HG03558 (cell line): ENCODE results near the gene ATP6V0A1.
"Not testable (repeated sequence)": the region's sequence is repeated elsewhere in the genome, so short reads cannot be mapped to it uniquely, and the experiment has no call there.

ENCODE experiments used
- ATAC-seq: cut with Tn5 transposase; IDR thresholded peaks from one replicate; pipeline ENCODE4 v1.9.1; 2021; ENCODE audit warnings: moderate number of reproducible peaks; ENCODE audit not compliant: unreplicated experiment; ENCODE audit errors: extremely low read depth

The ATP6V0A1 gene

GRCh38 chr17:42536372-42537155 lies 77.9 kb downstream of the ATP6V0A1 start:
- peak; percentile 17 for ATAC-seq

GRCh38 chr17:42537156-42537805 lies 78.6 kb downstream of the ATP6V0A1 start:
- ATAC-seq = no peak

DNA sequence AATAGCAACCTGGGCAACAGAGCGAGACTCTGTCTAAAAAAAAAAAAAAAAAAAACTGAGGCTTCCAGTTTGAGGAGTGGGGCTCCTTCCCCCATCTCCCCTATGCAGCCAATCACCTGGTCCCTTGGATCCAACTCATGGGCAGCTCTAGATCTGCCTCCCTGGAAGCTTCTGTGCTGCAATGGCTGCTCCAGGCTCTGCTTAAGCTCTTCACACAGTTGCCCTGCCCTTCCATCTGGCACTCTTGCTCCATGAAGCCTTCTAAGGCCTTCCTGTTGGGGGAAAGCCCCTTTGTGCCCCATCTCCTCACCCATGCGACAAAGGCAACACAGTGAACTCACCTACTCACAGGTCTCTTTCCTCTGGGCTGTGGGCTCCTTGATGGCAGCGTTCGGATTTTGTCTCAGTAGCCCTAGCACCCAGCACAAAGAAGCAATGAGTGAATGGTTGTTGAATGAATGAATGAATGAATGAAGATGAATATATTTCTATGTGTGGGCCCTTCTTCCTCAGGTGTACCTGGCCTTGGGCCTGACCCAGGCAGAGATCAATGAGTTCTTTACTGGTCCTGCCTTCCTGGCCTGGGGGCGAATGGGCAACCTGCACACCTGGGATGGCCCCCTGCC lies 79.3 kb downstream of the ATP6V0A1 start:
- no peak for ATAC-seq

GRCh38 chr17:42538482-42538881 lies 79.8 kb downstream of the ATP6V0A1 start:
- no peak for ATAC-seq

GRCh38 chr17:42540558-42540957 lies 81.9 kb downstream of the ATP6V0A1 start:
- not testable (repeated sequence) for ATAC-seq

DNA sequence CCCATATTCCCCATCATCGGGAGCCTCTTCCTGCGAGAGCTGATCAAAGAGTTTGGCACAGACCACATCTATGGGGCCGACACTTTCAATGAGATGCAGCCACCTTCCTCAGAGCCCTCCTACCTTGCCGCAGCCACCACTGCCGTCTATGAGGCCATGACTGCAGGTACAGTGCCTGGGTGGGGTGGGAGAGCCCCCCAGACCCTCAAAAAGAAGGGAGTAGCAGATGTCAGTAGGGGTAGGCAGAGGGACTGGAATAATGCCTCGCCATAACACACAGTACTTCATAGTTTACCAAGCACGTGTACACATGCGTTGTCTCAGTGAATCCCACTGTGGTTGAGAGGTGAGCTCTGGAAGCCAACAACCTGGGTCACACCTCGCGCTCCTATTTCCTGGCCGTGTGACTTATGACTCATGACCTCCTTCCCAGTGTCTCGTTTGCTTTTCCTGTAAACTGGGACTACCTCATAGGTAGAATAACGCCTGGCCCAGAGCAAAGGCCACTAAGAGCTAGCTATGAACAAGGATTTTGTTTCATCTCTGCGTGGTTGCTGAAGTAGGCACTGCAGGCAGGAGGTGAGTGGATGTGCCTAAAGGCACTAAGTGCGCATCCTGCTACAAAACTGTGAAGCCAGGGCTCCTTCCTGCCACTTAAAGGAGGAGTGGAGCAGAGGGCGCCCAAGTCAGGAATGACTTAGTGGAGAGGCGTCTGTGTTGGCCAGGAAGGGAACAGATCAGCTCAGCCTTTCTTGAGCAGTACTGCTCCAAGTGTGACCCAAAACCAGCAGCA lies 82.6 kb downstream of the ATP6V0A1 start:
- no peak for ATAC-seq

DNA sequence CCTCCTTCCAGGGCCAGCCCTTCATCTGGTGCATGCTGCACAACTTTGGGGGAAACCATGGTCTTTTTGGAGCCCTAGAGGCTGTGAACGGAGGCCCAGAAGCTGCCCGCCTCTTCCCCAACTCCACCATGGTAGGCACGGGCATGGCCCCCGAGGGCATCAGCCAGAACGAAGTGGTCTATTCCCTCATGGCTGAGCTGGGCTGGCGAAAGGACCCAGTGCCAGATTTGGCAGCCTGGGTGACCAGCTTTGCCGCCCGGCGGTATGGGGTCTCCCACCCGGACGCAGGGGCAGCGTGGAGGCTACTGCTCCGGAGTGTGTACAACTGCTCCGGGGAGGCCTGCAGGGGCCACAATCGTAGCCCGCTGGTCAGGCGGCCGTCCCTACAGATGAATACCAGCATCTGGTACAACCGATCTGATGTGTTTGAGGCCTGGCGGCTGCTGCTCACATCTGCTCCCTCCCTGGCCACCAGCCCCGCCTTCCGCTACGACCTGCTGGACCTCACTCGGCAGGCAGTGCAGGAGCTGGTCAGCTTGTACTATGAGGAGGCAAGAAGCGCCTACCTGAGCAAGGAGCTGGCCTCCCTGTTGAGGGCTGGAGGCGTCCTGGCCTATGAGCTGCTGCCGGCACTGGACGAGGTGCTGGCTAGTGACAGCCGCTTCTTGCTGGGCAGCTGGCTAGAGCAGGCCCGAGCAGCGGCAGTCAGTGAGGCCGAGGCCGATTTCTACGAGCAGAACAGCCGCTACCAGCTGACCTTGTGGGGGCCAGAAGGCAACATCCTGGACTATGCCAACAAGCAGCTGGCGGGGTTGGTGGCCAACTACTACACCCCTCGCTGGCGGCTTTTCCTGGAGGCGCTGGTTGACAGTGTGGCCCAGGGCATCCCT lies 84.8 kb downstream of the ATP6V0A1 start:
- no peak for ATAC-seq

- ATAC-seq = no peak
Measured at GRCh38 chr17:42544874-42545283, 86.2 kb downstream of the ATP6V0A1 start.

- not testable (repeated sequence) for ATAC-seq
Measured at GRCh38 chr17:42545755-42546505, 87.3 kb downstream of the ATP6V0A1 start.

DNA sequence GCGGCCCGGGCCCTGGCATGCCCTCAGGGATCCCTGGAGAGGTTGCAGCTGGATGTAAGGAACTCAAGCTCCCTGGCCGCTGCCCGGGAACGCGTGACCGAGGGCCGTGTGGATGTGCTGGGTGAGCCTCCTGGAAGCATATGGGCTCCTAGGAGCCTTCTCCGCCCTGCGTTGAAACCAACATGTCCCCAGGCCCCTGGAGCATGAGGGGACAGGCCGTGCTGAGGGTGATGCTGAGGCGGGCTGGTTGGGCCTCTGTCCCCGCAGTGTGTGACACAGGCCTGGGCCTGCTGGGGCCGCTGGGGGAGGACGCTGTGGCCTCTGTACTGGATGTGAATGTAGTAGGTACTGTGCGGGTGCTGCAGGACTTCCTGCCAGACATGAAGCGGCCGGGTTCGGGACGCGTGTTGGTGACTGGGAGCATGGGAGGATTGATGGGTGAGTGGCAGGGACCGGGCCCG lies 88.4 kb downstream of the ATP6V0A1 start:
- no peak for ATAC-seq

DNA sequence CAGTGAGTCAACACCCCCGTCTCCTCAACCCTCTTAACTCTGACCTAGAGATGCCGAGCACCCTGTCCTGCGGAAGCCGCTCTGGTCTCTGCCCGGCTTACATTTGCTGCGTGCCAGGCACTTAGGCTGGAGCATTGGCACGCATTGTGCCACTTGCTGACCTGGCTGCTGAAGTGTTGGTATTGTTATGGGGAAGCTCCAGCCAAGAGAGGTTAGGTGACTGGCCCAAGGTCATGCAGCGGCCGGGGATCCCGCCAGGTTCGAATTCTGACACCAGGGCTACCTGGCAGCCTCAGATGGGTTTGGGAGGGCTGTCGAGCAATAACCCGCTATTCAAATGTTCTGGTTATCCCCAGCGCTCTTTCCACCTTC lies 89.0 kb downstream of the ATP6V0A1 start:
- no peak for ATAC-seq

DNA sequence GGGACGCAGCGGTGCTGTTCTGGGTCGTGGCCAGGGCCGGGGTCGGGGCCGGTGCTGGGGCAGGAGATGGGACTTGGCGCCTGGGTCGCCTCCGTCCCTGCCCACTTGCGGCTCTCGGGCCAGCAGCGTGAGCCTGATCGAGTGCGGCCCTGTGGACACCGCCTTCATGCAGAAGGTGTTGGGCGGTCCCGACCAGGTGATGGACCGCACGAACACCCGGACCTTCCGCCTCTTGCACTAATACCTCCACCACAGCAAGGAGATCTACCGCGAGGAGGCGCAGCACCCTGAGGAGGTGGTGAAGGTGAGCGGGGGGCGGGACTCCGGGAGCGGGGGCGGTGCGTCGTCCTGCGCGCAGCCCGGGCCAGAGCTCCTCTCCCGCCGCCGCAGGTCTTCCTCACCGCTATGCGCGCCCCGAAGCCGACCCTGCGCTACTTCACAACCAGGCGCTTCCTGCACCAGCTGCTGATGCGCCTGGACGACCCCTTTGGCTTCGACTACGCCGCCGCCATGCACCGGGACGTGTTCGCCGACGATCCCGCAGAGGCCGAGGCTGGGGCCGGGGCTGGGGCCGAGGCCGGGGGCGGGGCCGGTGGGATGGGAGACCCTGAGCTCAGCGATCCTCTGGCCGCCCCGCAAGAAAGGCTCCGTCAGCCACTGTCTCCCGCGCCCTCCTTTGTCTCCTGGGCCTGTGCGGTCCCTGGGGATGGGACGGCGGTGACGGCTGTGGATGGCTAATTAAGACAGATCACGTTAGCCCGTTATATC lies 89.6 kb downstream of the ATP6V0A1 start:
- no peak for ATAC-seq

GRCh38 chr17:42548993-42549755 lies 90.5 kb downstream of the ATP6V0A1 start:
- no peak for ATAC-seq

DNA sequence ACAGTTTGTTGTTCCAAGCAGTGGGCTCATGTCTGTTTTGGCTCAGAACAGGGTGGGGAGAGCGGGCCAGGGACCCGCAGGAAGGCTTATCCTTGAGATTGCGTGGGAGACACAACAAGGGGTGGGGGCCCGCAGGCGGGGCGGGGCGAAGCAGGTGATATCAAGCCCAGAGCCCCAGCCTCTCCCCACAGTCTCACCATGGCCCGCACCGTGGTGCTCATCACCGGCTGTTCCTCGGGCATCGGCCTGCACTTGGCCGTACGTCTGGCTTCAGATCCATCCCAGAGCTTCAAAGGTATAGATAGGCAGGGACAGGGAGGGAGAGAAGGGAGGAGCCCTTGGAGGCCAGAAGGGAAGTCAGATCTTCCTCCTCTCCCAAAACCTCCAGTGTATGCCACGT lies 94.1 kb downstream of the ATP6V0A1 start, which contains the start of gene HSD17B1:
Gene HSD17B1 (plus strand): TSS at position 188 of the 400 bp plus-strand sequence. CDS start 11 bp downstream, at position 199.
- not testable (repeated sequence) for ATAC-seq

GRCh38 chr17:42553161-42553818 lies 94.6 kb downstream of the ATP6V0A1 start:
- no peak for ATAC-seq

GRCh38 chr17:42553866-42554249 lies 95.2 kb downstream of the ATP6V0A1 start:
- no peak for ATAC-seq
